CD4-positive, alpha-beta memory T cell (primary cell): ENCODE results near the gene AVPI1. TPM values are rescaled to one million over a fixed set of nuclear protein-coding genes. Genes with fewer than 3 reads are reported as not detected.

ENCODE experiments used
- CTCF ChIA-PET: fragments of 350-600 bp; sonication (Branson Sonifier 250); formaldehyde crosslinking; loops from one replicate; lab custom pipeline; 2021; ENCODE audit warnings: inconsistent platforms; ENCODE audit not compliant: partially characterized antibody; lab: Charles Lee
- POLR2A ChIA-PET: fragments of 350-600 bp; sonication (Branson Sonifier 250); formaldehyde crosslinking; loops from one replicate; lab custom pipeline; 2021; ENCODE audit not compliant: partially characterized antibody; lab: Charles Lee
- DNase-seq, 5 donors: peaks; one replicate each; pipeline versions ENCODE4 v3.0.0 to v3.0.0-alpha.2; 2020 to 2022; ENCODE audit warnings: mixed read lengths in 1 of 5
- H3K27ac ChIP-seq: one replicate; pipeline ENCODE4 v1.7.0; 2013; ENCODE audit warnings: low read depth, low read length
- H3K27me3 ChIP-seq: 2 replicates; pipeline ENCODE4 v1.7.0; 2013; ENCODE audit warnings: mild to moderate bottlenecking, low read length, moderate library complexity; ENCODE audit not compliant: insufficient read depth
- H3K36me3 ChIP-seq: 2 replicates; pipeline ENCODE4 v1.7.0; 2013; ENCODE audit warnings: mild to moderate bottlenecking, low read length, moderate library complexity; ENCODE audit not compliant: insufficient read depth
- H3K4me1 ChIP-seq: 2 replicates; pipeline ENCODE4 v1.7.0; 2013; ENCODE audit warnings: mild to moderate bottlenecking, low read length, moderate library complexity; ENCODE audit not compliant: insufficient read depth
- H3K4me3 ChIP-seq, 2 donors: one replicate each; pipeline ENCODE4 v1.7.0; 2013; ENCODE audit warnings: low read length in 2 of 2, mild to moderate bottlenecking in 1 of 2
- H3K9me3 ChIP-seq, 2 donors: one replicate each; pipeline ENCODE4 v1.7.0; 2013; ENCODE audit warnings: low read length in 2 of 2, control low read depth in 1 of 2; ENCODE audit not compliant: control insufficient read depth in 1 of 2
- H3K27ac Mint-ChIP-seq, 7 donors: one replicate each; pipeline ENCODE4 v1.8.0; 2020 to 2021; ENCODE audit warnings: mixed read lengths in 7 of 7, mild to moderate bottlenecking in 6 of 7, inconsistent platforms in 3 of 7, moderate library complexity in 3 of 7
- H3K27me3 Mint-ChIP-seq, 2 donors: one replicate each; pipeline ENCODE4 v1.8.0; 2020 to 2021; ENCODE audit warnings: mixed read lengths in 2 of 2
- H3K36me3 Mint-ChIP-seq, 2 donors: one replicate each; pipeline ENCODE4 v1.8.0; 2020 to 2021; ENCODE audit warnings: mixed read lengths in 2 of 2, inconsistent platforms in 1 of 2, mild to moderate bottlenecking in 1 of 2
- H3K4me1 Mint-ChIP-seq, 4 donors: one replicate each; pipeline ENCODE4 v1.8.0; 2020 to 2021; ENCODE audit warnings: mixed read lengths in 4 of 4, mild to moderate bottlenecking in 1 of 4
- H3K4me3 Mint-ChIP-seq, 8 donors: one replicate each; pipeline ENCODE4 v1.8.0; 2020 to 2021; ENCODE audit warnings: mixed read lengths in 8 of 8, mild to moderate bottlenecking in 7 of 8, moderate library complexity in 6 of 8, inconsistent platforms in 3 of 8
- H3K9me3 Mint-ChIP-seq, 8 donors: one replicate each; pipeline ENCODE4 v1.8.0; 2020 to 2021; ENCODE audit warnings: mixed read lengths in 8 of 8, mild to moderate bottlenecking in 5 of 8, inconsistent platforms in 3 of 8, moderate library complexity in 1 of 8
- intact Hi-C: fragments of 100-400 bp; cut with micrococcal nuclease; formaldehyde crosslinking; loops from one replicate; pipeline ENCODE4 v1.15.1; 2023
- polyA plus RNA-seq, 2 donors: library from polyadenylated mRNA; unstranded; fragments of 300-500 nt; fragmentation: Illumina TruSeq; gene quantifications; one replicate each; pipeline ENCODE4 v1.2.3, GENCODE V29; 2021
- total RNA-seq, 2 experiments: library from RNA; stranded (reverse); gene quantifications; one replicate each; pipeline ENCODE4 v1.2.3, GENCODE V29; 2021

The AVPI1 gene
- total and polyA plus RNA-seq, 4 experiments from 2014 or later: 1.8 to 5.6 (median 2.1) TPM

DNA sequence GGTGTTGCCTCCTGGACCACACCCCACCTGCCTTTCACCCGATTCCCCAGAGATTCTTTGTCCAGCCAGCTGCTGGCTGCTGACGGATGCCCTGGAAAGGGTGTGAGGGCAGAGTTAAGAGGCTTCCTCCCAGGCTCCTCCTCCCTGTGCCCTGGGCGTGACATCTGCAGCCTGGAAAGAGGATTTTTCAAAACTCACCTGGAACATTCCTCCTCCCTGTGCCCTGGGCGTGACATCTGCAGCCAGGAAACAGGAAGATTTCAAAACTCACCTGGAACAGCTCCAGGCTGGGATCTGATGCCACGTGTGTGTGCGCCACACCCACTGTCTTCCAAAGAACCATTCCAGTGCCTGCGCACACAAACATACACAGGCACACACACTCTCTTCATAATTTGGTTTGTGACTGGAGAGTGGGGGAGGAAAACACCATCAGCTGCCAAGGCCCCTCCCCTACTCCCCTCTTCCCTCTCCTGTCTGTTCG, 31.7 kb upstream of the AVPI1 start:
- Mint-ChIP-seq H3K9me3 (no peaks in the 10 kb centered on the region), H3K4me3 (no peak overlapping the region), H3K27ac (no peak overlapping the region), H3K36me3 (peaks cover 0 to 2% of the 10 kb centered on the region in 2 donors), H3K27me3 (peaks cover 0 to 2% of the 10 kb centered on the region in 2 donors), H3K4me1 (peaks cover 2 to 11% (median 6%) of the 10 kb centered on the region in 4 donors)
- ChIA-PET CTCF (interaction anchor here (20.3 kb wide), 1 partner anchor 11 kb away, joined by 436 read pairs; the partner anchor contains the start of gene ZFYVE27), POLR2A (no interaction called here)
- no peak for DNase-seq
- Histone ChIP-seq H3K27ac (no peak overlapping the region), H3K4me1 (no peaks in the 10 kb centered on the region), H3K9me3 (no peaks in the 10 kb centered on the region), H3K36me3 (no peaks in the 10 kb centered on the region), H3K4me3 (no peak overlapping the region), H3K27me3 (no peaks in the 10 kb centered on the region)
- intact Hi-C loops: no loop called here

DNA sequence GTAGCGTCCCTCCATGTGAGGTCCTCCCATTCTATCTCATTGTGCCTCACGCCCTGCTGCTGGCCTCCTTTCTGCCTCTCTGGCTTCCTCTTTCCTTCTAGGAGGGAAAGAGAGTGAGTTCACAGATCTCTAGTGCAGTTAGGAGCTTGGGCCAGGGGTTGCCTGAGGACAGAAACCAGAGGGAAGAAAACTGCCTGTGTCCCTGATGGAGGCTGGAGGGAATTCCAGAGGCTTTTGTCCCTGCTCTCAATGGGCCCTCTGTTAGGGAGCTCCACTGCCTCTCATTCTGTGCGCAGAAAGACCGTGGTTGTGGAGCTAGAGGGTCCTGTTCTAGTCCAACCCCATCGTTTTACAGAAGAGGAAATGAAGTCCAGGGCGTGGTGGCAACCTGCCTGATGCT, 31.1 kb upstream of the AVPI1 start:
- H3K4me3 Mint-ChIP-seq: no peak overlapping the region
- no peak overlapping the region for H3K27ac Mint-ChIP-seq
- no peak overlapping the region for H3K27ac ChIP-seq
- no peak for DNase-seq
- H3K36me3 Mint-ChIP-seq: peaks cover 0 to 2% of the 10 kb centered on the region in 2 donors
- no peaks in the 10 kb centered on the region for H3K36me3 ChIP-seq
- ChIA-PET POLR2A (interaction anchor here (1.2 kb wide), 1 partner anchor 18 kb away, joined by 5 read pairs; the partner anchor contains the start of gene ZFYVE27), CTCF (interaction anchor here (20.3 kb wide), 1 partner anchor 12 kb away, joined by 436 read pairs; the partner anchor contains the start of gene ZFYVE27)
- peaks cover 0 to 2% of the 10 kb centered on the region in 2 donors for H3K27me3 Mint-ChIP-seq
- H3K9me3 Mint-ChIP-seq: no peaks in the 10 kb centered on the region
- H3K4me1 Mint-ChIP-seq: peaks cover 2 to 11% (median 6%) of the 10 kb centered on the region in 4 donors
- no peak overlapping the region for H3K4me3 ChIP-seq
- H3K27me3 ChIP-seq: no peaks in the 10 kb centered on the region
- intact Hi-C loops: no loop called here
- H3K9me3 ChIP-seq: no peaks in the 10 kb centered on the region
- H3K4me1 ChIP-seq: peaks cover 2% of the 10 kb centered on the region

DNA sequence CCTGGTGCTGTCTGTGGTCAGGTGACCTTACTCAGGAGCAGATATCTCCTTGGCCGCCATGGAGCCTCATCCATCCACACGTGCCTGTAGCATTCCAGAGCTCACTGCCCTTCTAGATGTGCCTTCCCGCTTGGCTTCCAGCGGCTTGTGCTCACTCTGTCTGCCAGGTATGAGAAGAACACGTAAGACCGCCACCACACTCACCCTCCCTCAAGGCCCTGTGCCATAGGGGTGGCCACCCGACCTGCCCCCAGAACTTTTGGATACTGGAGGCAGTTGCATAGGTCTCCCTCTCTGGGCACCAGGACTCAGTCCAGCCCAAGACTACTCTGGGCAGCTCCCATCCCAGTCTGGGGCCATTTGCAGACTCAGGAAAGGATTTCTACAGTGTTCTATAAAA, 30.6 kb upstream of the AVPI1 start:
- H3K27ac ChIP-seq: no peak overlapping the region
- ChIA-PET CTCF (interaction anchor here (20.3 kb wide), 1 partner anchor 12 kb away, joined by 436 read pairs; the partner anchor contains the start of gene ZFYVE27), POLR2A (interaction anchor here (1.2 kb wide), 1 partner anchor 19 kb away, joined by 5 read pairs; the partner anchor contains the start of gene ZFYVE27)
- peaks cover 5 to 17% (median 10%) of the 10 kb centered on the region in 4 donors for H3K4me1 Mint-ChIP-seq
- peaks cover 0 to 2% of the 10 kb centered on the region in 2 donors for H3K36me3 Mint-ChIP-seq
- peaks cover 6% of the 10 kb centered on the region for H3K4me1 ChIP-seq
- no peaks in the 10 kb centered on the region for H3K9me3 Mint-ChIP-seq
- no peak overlapping the region for H3K4me3 ChIP-seq
- DNase-seq: no peak
- intact Hi-C loops: no loop called here
- peaks cover 0 to 2% of the 10 kb centered on the region in 2 donors for H3K27me3 Mint-ChIP-seq
- H3K4me3 Mint-ChIP-seq: no peak overlapping the region
- no peaks in the 10 kb centered on the region for H3K9me3 ChIP-seq
- no peaks in the 10 kb centered on the region for H3K27me3 ChIP-seq
- no peaks in the 10 kb centered on the region for H3K36me3 ChIP-seq
- no peak overlapping the region for H3K27ac Mint-ChIP-seq

DNA sequence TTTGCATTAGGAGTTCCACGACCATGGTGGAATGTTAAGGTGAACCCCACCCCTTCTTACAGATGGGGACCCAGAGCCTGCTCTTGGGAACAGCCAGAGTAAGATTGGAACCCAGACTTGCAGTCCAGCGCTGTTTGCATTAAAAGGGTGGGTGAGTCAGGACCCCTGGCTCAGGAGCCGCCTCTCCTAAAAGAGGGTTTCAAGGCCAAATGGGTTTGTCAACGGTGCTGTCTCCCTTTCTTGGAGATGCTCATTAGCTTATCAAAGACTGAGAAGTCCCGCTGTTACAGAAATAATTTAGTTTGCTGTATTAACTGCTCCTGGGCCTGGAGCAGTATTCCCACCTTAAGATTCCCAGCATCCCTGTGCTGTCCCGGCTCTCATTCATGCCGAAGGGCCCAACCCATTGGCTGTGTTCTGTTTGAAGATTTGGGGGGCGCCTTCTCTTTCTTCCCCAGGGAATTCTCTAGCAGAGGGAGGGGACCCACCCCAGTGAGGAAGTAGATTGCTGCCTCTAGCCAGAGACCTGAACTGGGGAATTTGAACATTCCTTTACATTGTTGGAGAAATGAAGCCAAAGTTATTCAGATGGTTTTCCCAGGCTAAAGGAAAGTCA, 28.3 kb upstream of the AVPI1 start:
- intact Hi-C loops: no loop called here
- Mint-ChIP-seq H3K4me1 (peaks cover 7 to 20% (median 12%) of the 10 kb centered on the region in 4 donors), H3K36me3 (peaks cover 0 to 2% of the 10 kb centered on the region in 2 donors), H3K27me3 (peaks cover 1 to 2% of the 10 kb centered on the region in 2 donors), H3K4me3 (peak overlapping the region; percentile 77 to 100 (median 99)), H3K27ac (no peak overlapping the region), H3K9me3 (no peaks in the 10 kb centered on the region)
- Histone ChIP-seq H3K27ac (no peak overlapping the region), H3K4me1 (peaks cover 6% of the 10 kb centered on the region), H3K4me3 (no peak overlapping the region), H3K36me3 (no peaks in the 10 kb centered on the region), H3K9me3 (no peaks in the 10 kb centered on the region), H3K27me3 (no peaks in the 10 kb centered on the region)
- ChIA-PET CTCF (interaction anchor here (1.3 to 20.3 kb wide), 2 partner anchors 14 kb away, joined by 3 to 436 read pairs; partner anchors contain the start of gene ZFYVE27), POLR2A (interaction anchor here (2.5 to 5.7 kb wide), 2 partner anchors 21 to 28 kb away, joined by 16 to 31 read pairs; partner anchors contain the start of genes AVPI1 and ZFYVE27)
- no peak for DNase-seq

DNA sequence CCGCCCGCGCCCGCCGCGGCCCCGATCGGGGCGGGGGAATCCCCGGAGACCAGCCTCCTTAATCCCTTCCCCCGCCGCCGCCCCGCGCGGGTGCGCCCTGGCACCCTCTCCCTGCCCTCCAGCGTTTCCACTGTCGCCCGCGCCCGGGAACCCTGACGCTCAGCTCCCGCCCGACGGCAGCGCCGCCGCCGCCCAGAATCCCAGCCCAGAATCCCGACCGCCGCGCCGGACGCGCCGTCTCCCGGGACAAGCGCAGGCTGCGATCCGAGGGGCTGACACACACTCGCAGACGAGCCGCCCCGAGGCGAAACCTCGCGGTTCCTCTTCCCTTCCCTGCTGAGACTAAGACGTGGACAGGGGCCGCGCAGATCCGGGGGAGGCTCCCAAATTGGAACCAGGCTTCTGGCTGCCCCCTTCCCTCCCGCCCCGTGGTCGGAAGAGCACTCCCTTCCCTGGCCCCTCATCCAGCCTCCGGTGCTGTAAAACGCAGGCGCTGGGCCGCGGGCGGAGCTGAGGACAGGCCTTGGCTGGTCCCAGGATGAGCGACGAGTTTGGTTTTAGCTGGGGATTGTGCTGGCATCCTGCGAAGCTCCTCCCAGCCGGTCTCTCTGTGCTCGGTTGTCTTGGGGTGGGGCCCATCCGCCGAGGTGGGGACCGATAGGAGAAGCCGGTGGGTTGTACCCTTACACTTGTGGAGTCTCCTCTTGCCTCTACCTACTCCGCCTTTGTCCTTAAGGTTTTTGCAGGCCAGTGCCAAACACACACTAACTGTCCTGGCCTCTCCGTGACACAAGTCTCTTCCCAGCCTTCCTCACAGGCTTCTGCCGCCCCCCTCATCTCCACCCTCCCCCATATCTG, 27.6 kb upstream of the AVPI1 start:
- peak overlapping the region in 1 of 2 donors; percentile 55 for H3K4me3 ChIP-seq
- H3K9me3 ChIP-seq: no peaks in the 10 kb centered on the region
- H3K36me3 ChIP-seq: no peaks in the 10 kb centered on the region
- no peak for DNase-seq
- Mint-ChIP-seq H3K4me3 (peak overlapping the region; percentile 77 to 100 (median 99)), H3K27me3 (peaks cover 2 to 4% of the 10 kb centered on the region in 2 donors), H3K9me3 (no peaks in the 10 kb centered on the region), H3K4me1 (peaks cover 7 to 20% (median 13%) of the 10 kb centered on the region in 4 donors), H3K36me3 (peaks cover 0 to 2% of the 10 kb centered on the region in 2 donors), H3K27ac (peak overlapping the region in 5 of 7 donors; percentile 57 to 85 (median 72))
- no peak overlapping the region for H3K27ac ChIP-seq
- POLR2A ChIA-PET: interaction anchor here (0.9 to 5.7 kb wide), 6 partner anchors 12 to 135 kb away, joined by 3 to 31 read pairs (median 4); partner anchors contain the start of genes AVPI1, GOLGA7B and ZFYVE27
- peaks cover 6% of the 10 kb centered on the region for H3K4me1 ChIP-seq
- intact Hi-C loops: loop anchor here (1.0 kb wide), 2 partner anchors 17 to 23 kb away; partner anchors contain the start of gene ZFYVE27
- H3K27me3 ChIP-seq: no peaks in the 10 kb centered on the region
- CTCF ChIA-PET: interaction anchor here (1.0 to 20.3 kb wide), 6 partner anchors 12 to 103 kb away, joined by 3 to 436 read pairs (median 12); partner anchors contain the start of genes AVPI1 and ZFYVE27

DNA sequence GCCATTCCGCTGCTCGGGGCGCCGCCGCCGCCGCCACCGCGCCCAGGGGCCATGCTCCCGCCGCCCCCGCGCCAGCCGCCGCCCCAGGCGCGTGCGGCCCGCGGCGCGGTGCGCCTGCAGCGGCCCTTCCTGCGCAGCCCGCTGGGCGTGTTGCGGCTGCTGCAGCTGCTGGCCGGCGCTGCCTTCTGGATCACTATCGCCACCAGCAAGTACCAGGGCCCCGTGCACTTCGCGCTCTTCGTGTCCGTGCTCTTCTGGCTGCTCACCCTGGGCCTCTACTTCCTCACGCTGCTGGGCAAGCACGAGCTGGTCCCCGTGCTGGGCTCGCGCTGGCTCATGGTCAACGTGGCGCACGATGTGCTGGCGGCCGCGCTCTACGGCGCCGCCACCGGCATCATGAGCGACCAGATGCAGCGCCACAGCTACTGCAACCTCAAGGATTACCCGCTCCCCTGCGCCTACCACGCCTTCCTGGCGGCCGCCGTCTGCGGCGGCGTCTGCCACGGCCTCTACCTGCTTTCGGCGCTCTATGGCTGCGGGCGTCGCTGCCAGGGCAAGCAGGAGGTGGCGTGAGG, 26.9 kb upstream of the AVPI1 start:
- CTCF ChIA-PET: interaction anchor here (1.0 to 20.3 kb wide), 8 partner anchors 10 to 104 kb away, joined by 3 to 436 read pairs (median 6); partner anchors contain the start of genes AVPI1 and ZFYVE27
- H3K27ac ChIP-seq: no peak overlapping the region

More for the DNA sequence above, 26.9 kb upstream of the AVPI1 start:
- Histone ChIP-seq H3K9me3 (no peaks in the 10 kb centered on the region), H3K36me3 (no peaks in the 10 kb centered on the region), H3K4me3 (peak overlapping the region; percentile 30 to 55), H3K4me1 (peaks cover 6% of the 10 kb centered on the region), H3K27me3 (no peaks in the 10 kb centered on the region)
- Mint-ChIP-seq H3K36me3 (peaks cover 0 to 2% of the 10 kb centered on the region in 2 donors), H3K4me1 (peaks cover 7 to 22% (median 14%) of the 10 kb centered on the region in 4 donors), H3K27ac (peak overlapping the region; percentile 37 to 96 (median 92)), H3K4me3 (peak overlapping the region; percentile 98 to 100 (median 99)), H3K9me3 (no peaks in the 10 kb centered on the region), H3K27me3 (peaks cover 7 to 9% of the 10 kb centered on the region in 2 donors)
- POLR2A ChIA-PET: interaction anchor here (0.5 to 5.7 kb wide), 7 partner anchors 12 to 136 kb away, joined by 3 to 31 read pairs (median 4); partner anchors contain the start of genes AVPI1, GOLGA7B and ZFYVE27
- intact Hi-C loops: loop anchor here (1.0 kb wide), 2 partner anchors 17 to 23 kb away; partner anchors contain the start of gene ZFYVE27
- DNase-seq: peak; percentile 50 to 69 (median 54)
